HG03571 (cell line): ENCODE data around the gene AMMECR1L.

Experiments used
- ATAC-seq: cut with Tn5 transposase; IDR thresholded peaks from one replicate; pipeline ENCODE4 v1.9.1; 2021; ENCODE audit not compliant: unreplicated experiment

The AMMECR1L gene

DNA sequence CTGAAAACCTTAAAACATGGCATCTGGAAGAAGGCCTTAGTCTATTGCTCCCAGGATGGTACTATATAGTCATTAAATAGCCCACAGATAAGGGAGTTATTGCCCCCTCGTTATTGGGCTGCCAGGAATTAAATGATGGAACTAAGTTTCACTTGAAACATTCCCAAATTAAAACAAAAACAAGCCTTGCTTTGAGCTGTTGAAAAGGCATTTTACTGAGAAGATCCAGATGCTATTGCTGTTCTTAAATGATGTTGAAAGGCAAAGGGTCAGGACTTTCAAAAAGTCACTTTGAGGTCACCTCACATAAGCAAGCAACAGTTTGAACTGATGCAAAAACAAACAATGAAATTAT is 2.0 kb upstream of the AMMECR1L start:
- no peak for ATAC-seq

DNA sequence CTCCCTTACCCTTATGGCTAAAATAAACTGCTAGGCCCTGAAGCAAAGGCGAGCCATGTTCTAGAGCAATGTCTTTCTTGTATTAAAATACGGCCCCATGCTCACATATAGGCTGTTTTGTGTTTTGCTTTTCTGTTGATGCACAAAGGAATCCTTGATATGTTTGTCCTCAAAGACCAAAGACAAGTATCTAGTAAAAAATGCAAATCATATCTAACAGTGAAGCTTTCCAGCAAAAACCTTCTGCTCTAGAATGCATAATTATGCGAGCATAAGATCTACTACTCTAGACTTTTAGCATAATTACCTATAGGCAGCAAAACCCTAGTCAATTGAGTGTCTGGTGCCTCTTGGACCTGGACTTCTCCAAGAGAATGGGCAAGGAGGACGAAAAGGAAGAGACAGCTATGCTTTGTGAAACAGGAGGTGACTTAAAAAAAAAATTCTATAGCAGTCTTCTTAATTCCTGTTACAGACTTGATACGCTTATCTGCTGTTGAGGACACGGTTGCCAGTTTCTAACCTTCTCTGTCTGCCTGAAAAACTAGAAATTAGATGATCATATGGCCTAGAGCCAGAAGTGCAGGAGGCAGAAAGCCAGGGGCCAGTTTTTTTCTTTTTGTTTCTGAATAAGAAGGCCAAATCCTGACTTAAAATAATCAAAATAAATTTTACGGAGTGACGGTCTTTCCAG is 1.5 kb upstream of the AMMECR1L start:
- ATAC-seq = no peak

DNA sequence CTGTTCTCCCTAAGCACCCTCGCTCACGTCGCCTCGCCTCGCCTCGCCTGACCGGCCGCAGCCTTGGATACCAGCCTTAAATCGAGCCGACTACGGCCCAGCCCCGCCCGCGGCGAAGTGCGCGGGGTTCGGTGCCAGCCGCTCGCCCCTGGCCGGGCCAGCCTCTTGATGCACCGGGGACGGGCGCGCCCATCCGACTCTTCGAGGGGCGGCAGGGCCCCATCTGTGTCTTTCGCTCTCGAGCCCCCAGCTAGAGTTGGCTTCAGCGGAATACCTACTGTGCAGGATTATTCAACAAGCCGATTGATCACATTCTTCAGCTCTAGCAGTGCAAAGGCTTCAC is 808 bp upstream of the AMMECR1L start:
- ATAC-seq = peak; percentile 27

DNA sequence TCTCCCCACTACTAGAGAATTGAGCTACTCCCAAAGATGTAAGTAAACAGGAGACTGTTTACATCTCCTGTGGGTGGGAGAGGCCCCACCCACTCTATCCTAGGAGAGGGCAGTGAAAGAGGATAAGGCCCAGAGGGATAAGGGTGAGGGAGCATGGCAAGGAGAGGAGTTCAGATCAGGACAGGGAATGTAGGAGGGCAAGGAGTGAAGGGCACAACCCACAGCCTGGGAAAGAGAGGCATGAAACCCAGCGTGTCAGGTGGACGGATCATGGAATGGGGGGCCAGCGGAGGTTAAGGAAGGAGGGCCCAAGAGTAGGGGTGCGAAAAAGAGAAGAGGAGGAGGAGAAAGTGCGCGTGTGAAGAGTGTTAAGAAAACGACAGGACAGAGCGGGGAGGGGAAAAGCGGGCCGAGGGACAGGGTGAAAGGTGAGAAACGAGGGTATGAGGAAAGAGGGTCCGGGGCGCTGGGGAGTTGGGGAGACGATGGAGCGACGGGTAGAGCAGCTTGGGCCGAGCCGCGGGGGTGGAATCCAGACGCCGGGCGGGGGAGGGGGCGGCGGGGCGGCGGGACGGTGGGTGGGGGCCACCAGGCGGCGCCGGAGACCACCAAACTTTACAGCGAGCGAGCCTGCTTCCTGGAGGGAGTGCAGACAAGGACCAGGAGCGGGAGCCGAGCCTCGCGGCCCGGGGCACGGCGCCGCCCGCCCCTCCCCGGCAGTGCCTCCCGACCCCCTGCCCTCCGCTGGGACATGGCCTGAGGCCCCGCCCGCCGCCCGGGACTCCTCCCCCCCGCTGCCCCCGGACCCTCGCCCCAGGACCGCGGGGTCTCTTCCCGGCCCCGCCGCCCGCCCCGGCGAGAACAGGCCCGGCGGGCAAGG is 655 bp downstream of the AMMECR1L start:
- peak; percentile 20 for ATAC-seq

DNA sequence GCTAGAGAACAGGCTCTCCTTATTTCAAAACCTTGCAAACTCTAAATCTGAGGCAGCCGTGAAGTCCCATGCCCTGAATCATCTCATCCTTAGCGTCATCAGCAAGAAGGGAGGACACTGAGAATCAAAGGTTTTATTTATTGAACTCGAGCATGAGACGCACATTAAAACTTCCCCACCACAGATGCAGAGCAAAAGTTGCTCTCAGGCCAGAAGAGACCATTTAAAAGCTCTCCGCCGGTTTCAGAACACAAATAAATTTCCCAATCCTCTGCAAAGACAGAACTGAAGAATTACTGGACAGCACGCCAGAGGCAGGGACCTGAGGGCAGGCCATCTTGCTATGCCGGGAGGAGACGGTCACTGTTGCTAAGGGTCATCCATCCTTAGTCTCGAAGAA is 1.3 kb downstream of the AMMECR1L start:
- no peak for ATAC-seq

DNA sequence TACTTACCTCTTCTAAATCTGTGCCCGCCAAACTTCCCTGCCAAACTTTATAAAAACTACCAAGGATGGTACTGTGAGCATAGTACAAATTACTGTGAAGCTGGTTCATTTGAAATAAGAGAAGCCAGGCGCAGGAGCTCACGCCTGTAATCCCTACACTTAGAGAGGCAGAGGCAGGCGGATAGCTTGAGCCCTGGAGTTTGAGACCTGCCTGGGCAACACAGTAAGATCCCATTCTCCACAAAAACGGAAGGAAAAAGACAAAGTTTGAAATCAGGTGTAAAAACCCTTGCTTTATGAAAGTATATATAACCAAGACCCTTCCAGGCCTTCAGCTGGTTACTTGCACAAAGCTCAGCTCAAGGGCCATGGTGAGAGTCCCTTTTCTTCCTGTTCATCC is 5.9 kb downstream of the AMMECR1L start:
- ATAC-seq = no peak

DNA sequence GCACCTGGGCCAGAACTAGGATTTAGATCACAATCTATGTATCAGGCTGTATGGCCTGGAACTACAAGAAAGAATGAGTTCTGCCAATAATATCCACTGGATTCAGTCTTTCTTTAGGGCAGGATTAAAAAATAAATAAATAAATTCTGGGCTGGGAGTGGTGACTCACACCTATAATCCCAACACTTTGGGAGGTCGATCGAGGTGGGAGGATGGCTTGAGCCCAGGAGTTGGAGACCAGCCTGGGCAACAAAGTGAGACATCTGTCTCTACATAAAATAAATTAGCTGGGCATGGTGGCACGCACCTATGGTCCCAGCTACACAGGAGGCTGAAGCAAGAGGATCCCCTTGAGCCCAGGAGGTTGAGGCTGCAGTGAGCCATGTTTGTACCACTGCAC is 8.1 kb downstream of the AMMECR1L start:
- ATAC-seq = no peak

DNA sequence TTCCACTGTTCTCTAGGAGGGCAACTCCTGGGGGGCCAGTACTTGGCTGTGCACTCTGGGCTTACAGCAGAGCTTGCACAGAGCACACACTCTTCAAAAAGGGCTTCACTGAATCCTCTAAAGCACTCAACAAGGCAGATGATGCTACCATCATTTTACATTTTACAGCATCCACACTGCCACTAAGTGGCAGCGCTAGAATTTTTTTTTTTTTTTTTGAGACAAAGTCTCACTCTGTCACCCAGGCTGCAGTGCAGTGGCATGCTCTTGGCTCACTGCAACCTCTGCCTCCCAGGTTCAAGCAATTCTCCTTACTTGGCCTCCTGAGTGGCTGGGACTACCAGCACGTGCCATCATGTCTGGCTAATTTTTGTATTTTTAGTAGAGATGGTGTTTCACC is 8.6 kb downstream of the AMMECR1L start:
- no peak for ATAC-seq

DNA sequence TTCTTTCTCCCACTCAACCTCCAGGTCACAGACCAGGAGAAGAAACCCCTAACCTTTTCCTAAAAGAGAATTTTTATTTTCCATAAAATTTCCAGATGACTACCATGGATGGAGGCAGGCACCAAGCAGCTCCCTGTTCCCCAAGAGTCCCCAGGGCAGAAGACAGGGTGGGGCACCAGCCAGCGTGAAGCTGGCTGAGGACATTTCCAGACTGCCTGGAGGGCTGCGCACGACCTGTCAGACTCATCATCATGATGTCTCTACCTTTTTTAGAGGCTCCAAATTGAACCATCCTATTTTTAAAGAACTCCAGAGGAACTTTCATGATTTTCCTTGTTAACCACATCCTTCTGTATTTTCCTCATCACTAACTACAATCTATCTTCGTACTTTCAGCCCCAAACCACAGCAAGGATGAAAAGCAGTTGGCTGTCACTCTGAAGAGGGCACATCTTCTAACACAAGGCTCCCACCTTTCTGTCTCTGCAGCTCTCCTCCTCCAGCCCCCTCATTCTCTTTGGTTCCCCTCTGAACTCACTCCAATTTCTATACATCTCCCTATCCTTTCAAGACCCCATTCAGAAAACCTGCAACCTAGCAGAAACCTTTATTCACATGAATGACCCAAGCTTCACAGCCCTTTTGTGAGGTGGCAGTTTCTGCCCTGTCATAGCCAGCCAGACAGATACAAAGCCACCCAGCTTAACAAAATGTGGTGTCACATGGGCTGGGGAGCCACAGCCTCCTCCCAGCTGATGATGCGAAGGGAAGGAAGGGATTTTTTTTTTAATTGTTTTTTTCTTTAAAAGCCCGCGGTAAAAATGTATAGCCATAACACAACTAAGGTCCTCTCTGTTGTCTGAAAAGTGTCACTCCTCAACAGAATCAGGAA is 11.1 kb downstream of the AMMECR1L start:
- no peak for ATAC-seq

DNA sequence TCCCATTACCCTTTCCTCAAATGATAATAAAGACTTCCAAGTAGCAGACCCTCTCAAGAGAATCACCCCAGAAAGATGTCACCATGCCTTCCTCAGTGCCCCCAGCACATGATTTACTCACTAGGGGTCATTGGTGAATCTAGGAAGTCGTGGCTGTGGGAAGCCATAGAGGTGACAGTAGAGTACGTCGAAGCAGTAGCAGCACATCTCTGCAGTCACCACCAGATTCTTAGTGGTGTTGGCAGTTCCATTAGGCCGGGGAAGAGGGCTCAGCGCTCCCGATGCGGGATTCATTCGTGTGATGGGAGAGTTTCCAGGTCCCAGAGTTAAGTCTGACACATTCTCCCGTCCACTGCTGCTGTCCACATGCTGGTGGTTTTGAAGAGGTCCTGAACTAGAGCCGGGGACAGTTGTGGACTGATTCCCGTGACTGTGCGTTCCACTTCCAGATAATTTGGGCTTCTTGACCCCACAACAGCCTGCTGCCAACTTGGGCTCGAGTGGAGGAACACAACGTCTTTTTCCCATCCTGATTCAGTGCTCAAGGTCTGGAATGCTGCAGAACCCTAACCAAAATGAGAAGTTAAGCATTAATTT is 12.0 kb downstream of the AMMECR1L start:
- no peak for ATAC-seq

DNA sequence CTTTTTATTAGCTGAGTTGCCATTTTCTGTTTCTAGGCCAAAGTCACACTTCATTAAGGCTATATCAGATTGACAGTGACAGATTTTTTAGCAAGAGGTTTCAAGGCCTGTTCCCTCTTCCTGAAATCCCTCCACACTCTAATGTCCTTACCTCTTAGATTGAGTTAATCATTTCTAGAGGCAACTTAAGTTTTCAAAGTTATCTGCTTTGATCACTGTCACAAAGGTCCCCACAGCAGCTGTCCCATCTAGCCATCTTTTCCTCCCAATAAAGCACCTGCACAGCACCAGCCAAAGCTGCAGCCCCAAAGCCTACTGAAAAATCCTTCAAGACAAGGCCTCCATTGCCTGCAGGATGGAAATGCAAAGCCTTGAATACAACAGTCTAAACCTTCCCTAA is 13.4 kb downstream of the AMMECR1L start:
- ATAC-seq = no peak

DNA sequence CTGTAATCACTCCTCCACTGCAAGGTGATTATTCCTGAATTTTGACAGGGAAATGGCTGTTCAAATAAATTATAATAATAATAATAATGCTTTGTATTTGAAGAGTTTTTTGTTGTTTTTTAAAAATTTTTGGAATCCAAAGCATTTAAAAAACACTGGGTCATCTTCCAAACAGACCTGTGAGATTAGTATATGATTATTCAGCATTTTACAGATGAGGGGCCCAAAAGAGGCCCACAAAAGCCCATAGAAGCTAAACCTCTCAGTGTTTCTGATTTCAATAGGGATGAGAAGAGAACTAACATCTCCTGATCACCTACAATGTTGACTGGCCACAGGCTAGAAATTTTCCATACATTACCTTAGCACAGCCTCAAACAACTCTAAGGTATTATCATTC is 19.8 kb downstream of the AMMECR1L start:
- no peak for ATAC-seq

DNA sequence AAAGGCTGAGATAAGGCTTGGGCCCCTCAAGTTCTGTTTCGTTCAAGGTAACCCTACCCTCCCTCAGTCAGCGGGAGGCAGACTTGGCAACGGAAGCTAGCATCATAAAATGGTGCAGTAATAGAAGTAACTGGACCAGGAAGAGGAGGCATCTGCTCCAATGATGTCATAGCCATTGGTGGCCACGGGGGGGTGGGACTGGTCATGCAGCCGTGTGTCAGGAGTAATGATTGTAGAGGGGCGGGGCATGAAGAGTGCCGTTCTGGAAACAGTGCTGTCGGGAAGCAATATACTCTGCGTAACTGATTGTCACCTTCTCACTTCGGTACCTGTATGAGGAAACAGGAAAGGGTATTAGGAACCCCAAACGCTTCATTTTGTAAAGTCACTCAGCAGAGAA is 20.9 kb downstream of the AMMECR1L start:
- ATAC-seq = no peak

DNA sequence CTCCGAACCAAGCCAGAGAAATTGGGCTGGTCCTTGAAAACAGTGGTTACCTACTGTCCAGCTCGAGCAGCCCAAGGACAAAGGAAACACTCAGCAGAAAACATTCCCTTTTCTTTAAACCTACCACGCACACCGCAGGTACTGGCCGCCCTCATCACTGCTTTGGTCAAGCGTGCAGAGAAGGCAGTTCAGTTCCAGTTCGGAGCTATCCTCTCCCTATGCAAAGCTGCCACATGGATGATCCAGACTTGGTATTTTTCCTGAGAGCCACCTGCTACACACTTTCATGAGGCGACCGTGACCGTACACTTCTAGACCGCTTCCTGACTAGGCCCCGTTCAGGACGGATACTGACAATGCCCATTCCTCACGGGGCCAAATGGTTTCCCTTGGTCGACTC is 23.5 kb downstream of the AMMECR1L start:
- no peak for ATAC-seq

DNA sequence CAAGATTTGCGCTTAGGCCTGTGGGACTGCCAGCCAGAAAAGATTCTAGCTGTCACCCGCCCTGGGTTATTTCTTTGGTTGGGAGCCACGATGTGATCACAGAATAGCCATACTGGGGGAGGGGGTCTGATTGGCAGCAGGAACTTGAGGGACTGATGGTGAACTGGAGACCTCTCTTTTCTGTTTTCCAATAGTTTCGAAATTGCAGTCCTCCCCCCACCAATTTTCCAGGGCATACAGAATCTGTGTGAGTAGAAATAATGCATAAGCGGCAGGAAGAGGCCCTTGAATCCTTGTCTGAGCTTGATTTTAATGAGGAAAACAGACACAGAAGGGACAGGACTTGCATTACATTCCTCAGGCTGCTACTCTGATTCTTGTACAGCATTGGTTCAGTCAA is 25.6 kb downstream of the AMMECR1L start:
- ATAC-seq = no peak

DNA sequence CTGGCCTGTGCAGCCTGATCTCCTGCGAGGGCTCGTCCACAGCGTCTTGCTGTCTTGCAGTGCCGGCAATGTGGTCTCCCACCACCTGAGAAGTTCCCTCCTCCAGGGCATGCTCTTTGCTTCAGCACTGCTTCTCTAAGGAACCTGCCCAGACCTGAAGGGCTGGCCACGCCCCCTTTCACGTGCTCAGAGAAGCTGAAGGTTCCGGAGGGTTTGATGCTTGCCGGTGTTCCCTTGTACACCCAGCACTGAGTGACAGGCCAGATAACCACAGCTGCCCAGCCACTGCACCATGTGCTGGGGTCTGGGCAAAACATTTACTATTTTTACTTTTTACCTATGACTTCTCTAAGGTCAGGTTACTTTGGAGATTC is 26.1 kb downstream of the AMMECR1L start:
- ATAC-seq = no peak

DNA sequence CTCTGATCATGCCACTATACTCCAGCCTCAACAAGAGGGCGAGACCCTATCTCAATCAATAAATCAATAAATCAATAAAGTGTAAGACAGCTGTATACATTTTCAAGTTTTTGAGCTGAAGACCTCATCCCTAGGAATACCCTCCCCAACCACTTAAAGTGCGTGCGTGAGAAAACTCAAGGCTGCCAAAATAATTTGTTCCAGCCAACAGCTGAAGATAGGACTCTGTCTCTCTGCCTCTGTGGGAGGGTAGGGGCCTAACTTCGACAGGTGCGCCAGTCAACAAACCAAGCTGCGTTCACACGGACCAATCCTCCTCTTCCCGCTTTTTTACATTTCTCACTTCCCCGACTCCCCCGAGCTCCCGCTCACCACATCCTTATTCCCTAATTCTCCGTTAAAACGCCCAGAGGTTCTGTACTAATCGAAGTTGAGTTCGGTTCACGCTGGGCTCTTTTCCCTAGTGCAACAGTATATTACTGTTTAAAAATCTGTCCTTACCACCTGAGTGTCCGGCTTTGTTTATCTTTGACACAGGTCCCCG is 28.4 kb downstream of the AMMECR1L start:
- ATAC-seq = no peak

DNA sequence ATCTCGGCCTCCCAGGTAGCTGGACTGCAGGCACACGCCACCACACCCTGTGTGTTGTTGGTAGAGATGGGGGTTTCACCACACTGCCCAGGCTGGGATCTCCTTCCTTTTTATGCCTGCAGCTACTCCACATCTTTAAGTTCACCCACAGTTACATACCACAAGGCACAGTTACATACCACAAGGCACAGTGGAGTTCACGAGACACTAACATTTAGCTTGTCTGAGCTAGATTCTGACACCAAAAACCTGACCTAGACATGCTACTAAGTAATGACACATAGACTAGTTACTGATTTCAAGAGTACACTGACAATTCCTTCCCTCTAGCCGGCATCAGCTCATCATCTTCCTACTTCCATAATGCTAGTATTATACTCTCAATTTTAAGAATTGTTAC is 32.1 kb downstream of the AMMECR1L start:
- no peak for ATAC-seq

DNA sequence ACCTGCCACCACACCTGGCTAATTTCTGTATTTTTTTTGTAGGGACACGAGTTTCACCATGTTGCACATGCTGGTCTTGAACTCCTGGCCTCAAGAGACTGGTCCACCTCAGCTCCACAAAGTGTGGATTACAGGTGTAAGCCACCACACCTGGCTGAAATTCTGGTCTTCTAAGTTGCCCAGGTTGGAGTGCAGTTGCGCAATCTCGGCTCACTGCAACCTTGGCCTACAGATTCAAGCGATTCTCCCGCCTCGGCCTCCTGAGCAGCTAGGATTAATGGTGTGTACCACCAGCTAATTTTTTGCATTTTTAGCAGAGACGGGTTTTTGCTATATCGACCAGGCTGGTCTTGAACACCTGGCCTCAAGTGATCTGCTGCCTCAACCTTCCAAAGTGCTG is 33.4 kb downstream of the AMMECR1L start:
- ATAC-seq = no peak

DNA sequence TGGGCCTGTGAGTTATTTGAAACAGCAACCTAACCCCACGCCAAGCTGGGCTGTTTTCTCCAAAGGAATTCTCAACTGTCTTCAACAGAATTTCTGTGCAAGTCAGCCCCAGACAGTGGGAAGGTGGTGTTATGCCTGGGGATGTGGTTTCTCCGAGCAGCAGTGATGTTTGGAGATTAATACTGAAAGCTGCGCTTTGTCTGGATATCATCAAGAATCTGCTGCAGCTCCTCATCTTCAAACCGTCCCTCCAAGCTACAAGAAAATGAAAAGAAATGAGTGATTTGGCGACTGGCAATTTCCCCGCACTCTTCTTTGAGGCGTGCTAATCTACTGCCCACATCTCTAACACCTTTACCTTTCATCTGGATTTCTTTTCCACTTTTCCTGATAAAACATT is 37.8 kb downstream of the AMMECR1L start:
- ATAC-seq = no peak

DNA sequence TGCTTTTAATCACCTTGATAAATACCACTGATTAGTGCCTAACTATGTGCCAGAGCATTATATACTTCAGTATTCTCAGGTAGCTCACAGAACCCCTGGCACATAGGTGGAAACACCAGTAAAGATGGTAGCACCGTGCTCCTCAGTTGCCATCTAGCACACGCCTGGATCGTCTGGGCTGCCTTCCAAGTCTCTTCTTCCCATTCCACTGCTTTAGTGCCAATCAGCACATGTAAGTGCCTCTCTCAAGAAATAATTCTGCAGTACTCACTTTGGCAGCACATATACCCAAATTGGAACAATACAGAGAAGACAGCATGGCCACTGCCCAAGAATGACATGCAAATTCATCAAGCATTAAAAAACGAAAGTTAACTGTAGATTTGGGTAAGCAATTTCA is 40.8 kb downstream of the AMMECR1L start:
- no peak for ATAC-seq
